ENCODE results near the gene PPP4R4. TPM values are rescaled to one million over a fixed set of nuclear protein-coding genes. Genes with fewer than 3 reads are reported as not detected.

The PPP4R4 gene
- total RNA-seq, 1 experiment from 2014 or later = 5.5 TPM

GRCh38 chr14:94132285-94132887 lies 41.7 kb upstream of the PPP4R4 start:
- H2AFZ ChIP-seq (ENCODE audit: low read depth, low read length, poor library complexity, severe bottlenecking) = peak overlapping the region; percentile 81
- H3K27ac ChIP-seq (ENCODE audit: low read depth, low read length) = no peak overlapping the region
- H3K36me3 ChIP-seq (ENCODE audit: control insufficient read depth in 1 of 2, insufficient read depth in 2 of 2, low read length in 2 of 2) = no peaks in the 10 kb centered on the region
- H3K4me1 ChIP-seq (ENCODE audit: control insufficient read depth in 1 of 2, insufficient read depth in 2 of 2, low read length in 2 of 2) = peaks cover 6 to 25% of the 10 kb centered on the region in 2 experiments; a peak in 3 of 4 replicates
- no peaks in the 10 kb centered on the region for H3K9me3 ChIP-seq (ENCODE audit: control insufficient read depth in 1 of 2, insufficient read depth in 1 of 2, low read depth in 1 of 2, low read length in 2 of 2)
- RAD21 ChIA-PET (ENCODE audit: low non-redundant PET in 1 of 2, low total read pairs in 2 of 2, uncharacterized antibody in 2 of 2, unreplicated experiment in 2 of 2) = interaction anchor here (1.0 to 1.4 kb wide), 3 partner anchors 10 to 354 kb away, joined by 4 to 5 read pairs (median 4); no protein-coding TSS in a partner anchor
- no peak overlapping the region for H3K4me3 ChIP-seq (replicated peaks in 1 of 2; ENCODE audit: low read depth in 1 of 2, low read length in 2 of 2)
- ATAC-seq (0 out of 2 replicates have a peak, but pooled peaks have one; percentile 24), DNase-seq (ENCODE audit: low read depth, low spot score) (peak; percentile 66)
- H4K20me1 ChIP-seq (ENCODE audit: insufficient read depth) = no peaks in the 10 kb centered on the region
- CTCF ChIA-PET = interaction anchor here (0.6 to 2.3 kb wide), 27 partner anchors 11 to 539 kb away, joined by 3 to 37 read pairs (median 5); partner anchors contain the start of genes IFI27 and PPP4R4
- H3K27me3 ChIP-seq (ENCODE audit: insufficient read depth, low read length) = no peaks in the 10 kb centered on the region
- intact Hi-C loops (cut with micrococcal nuclease) = loop anchor here (1.0 to 10.0 kb wide), 5 partner anchors 81 to 552 kb away; no protein-coding TSS in a partner anchor
- no peaks in the 10 kb centered on the region for H3K79me2 ChIP-seq (ENCODE audit: insufficient read depth, low read length)
- H3K9ac ChIP-seq (ENCODE audit: low read length) = no peak overlapping the region
- H3K4me2 ChIP-seq (ENCODE audit: low read length) = peak overlapping the region; percentile 22; the same call in 1 of the 2 replicates
- TF ChIP-seq RAD21 (IDR thresholded peaks at IDR 0.05; ENCODE audit: low read depth) (peak; percentile 76), CTCF (IDR thresholded peaks at IDR 0.05 in 2 of 3, conservative IDR thresholded peaks at IDR 0.05 in 1 of 3; ENCODE audit: borderline replicate concordance in 1 of 3, insufficient read depth in 1 of 3, low read depth in 2 of 3, low read length in 2 of 3) (peak; percentile 70 to 88 (median 73)), CEBPB (IDR thresholded peaks at IDR 0.05; ENCODE audit: low read depth) (no peak)
- H3K9me2 ChIP-seq (ENCODE audit: insufficient read depth) = no peaks in the 10 kb centered on the region
- POLR2A ChIA-PET = interaction anchor here (0.7 to 1.5 kb wide), 3 partner anchors 10 to 193 kb away, joined by 3 to 4 read pairs (median 3); partner anchors contain the start of genes DDX24 and IFI27L1
- BruUV-seq (replicated peaks) = no TSS peak

- TF ChIP-seq SP1 (IDR thresholded peaks at IDR 0.05; ENCODE audit: low read depth) = no peak
- no peak for TF ChIP-seq EZH2 (IDR thresholded peaks at IDR 0.05)
- no peak for TF ChIP-seq SRF (IDR thresholded peaks at IDR 0.05; ENCODE audit: low read depth)
- no peak for TF ChIP-seq SIN3A (IDR thresholded peaks at IDR 0.05; ENCODE audit: low read depth)
- no peak for TF ChIP-seq POLR2AphosphoS5 (IDR thresholded peaks at IDR 0.05; ENCODE audit: low read depth, low read length)
- no peak for TF ChIP-seq ZBTB33 (IDR thresholded peaks at IDR 0.05; ENCODE audit: extremely low read depth, insufficient replicate concordance, low read length)
- TF ChIP-seq CTCF (IDR thresholded peaks at IDR 0.05 in 2 of 3, conservative IDR thresholded peaks at IDR 0.05 in 1 of 3; ENCODE audit: borderline replicate concordance in 1 of 3, insufficient read depth in 1 of 3, low read depth in 2 of 3, low read length in 2 of 3) = no peak
- Histone ChIP-seq H3K27ac (ENCODE audit: low read depth, low read length) (no peak overlapping the region), H3K9me2 (ENCODE audit: insufficient read depth) (no peaks in the 10 kb centered on the region), H3K4me2 (ENCODE audit: low read length) (no peak overlapping the region), H3K4me3 (replicated peaks in 1 of 2; ENCODE audit: low read depth in 1 of 2, low read length in 2 of 2) (no peak overlapping the region), H3K4me1 (ENCODE audit: control insufficient read depth in 1 of 2, insufficient read depth in 2 of 2, low read length in 2 of 2) (peaks cover 3 to 4% of the 10 kb centered on the region in 2 experiments; a peak in 3 of 4 replicates), H3K9ac (ENCODE audit: low read length) (no peak overlapping the region), H3K36me3 (ENCODE audit: control insufficient read depth in 1 of 2, insufficient read depth in 2 of 2, low read length in 2 of 2) (no peaks in the 10 kb centered on the region), H3K79me2 (ENCODE audit: insufficient read depth, low read length) (no peaks in the 10 kb centered on the region), H4K20me1 (ENCODE audit: insufficient read depth) (no peaks in the 10 kb centered on the region), H3K9me3 (ENCODE audit: control insufficient read depth in 1 of 2, insufficient read depth in 1 of 2, low read depth in 1 of 2, low read length in 2 of 2) (no peaks in the 10 kb centered on the region), H2AFZ (ENCODE audit: low read depth, low read length, poor library complexity, severe bottlenecking) (no peak overlapping the region), H3K27me3 (ENCODE audit: insufficient read depth, low read length) (no peaks in the 10 kb centered on the region)
- ATAC-seq = no peak
- POLR2A ChIA-PET = no interaction called here
- RAD21 ChIA-PET (ENCODE audit: low non-redundant PET in 1 of 2, low total read pairs in 2 of 2, uncharacterized antibody in 2 of 2, unreplicated experiment in 2 of 2) = no interaction called here
- intact Hi-C loops (cut with micrococcal nuclease) = loop anchor here (10.0 kb wide), 2 partner anchors 399 to 549 kb away; no protein-coding TSS in a partner anchor
- CTCF ChIA-PET = no interaction called here
- BruUV-seq (replicated peaks) = no TSS peak
- no peak for DNase-seq (ENCODE audit: low read depth, low spot score)
Measured at GRCh38 chr14:94135476-94135875, 38.6 kb upstream of the PPP4R4 start.
